K562 (cell line): ENCODE measurements around the gene PLK5. TPM values are rescaled to one million over a fixed set of nuclear protein-coding genes. Genes with fewer than 3 reads are reported as not detected.

Experiments
- CAMTA2 ChIP-seq: fragments of 250-450 bp; sonication (Bioruptor Pico); conservative IDR thresholded peaks from 2 replicates; pipeline ENCODE4 v1.5.1; 2022
- ERF ChIP-seq: fragments of 450-650 bp; formaldehyde crosslinking; IDR thresholded peaks from 2 replicates; pipeline ENCODE4 v1.4.0; 2020; ENCODE audit warnings: mild to moderate bottlenecking, mixed read lengths
- ESRRB ChIP-seq: fragments of 250-450 bp; sonication (Bioruptor Pico); IDR thresholded peaks from 2 replicates; pipeline ENCODE4 v1.5.0; 2020; ENCODE audit warnings: mild to moderate bottlenecking, moderate library complexity, borderline replicate concordance
- GATAD2A ChIP-seq: fragments of 450-650 bp; IDR thresholded peaks from 2 replicates; pipeline ENCODE4 v1.6.1; 2017
- GTF3C2 ChIP-seq: IDR thresholded peaks from 3 replicates; pipeline ENCODE4 v1.6.1; 2011; ENCODE audit warnings: borderline replicate concordance, mild to moderate bottlenecking, moderate library complexity; ENCODE audit not compliant: insufficient read length; ENCODE audit errors: extremely low read depth
- PHTF2 ChIP-seq: fragments of 250-450 bp; sonication (Bioruptor Pico); IDR thresholded peaks from 2 replicates; pipeline ENCODE4 v1.5.0; 2021; ENCODE audit warnings: mild to moderate bottlenecking
- REST ChIP-seq, 2 experiments: fragments of 450-650 bp; formaldehyde crosslinking in 1 of 2; IDR thresholded peaks; 2 replicates each; pipeline versions ENCODE4 v1.4.0 to v1.6.1; 2014 to 2020; ENCODE audit warnings: mild to moderate bottlenecking in 2 of 2, borderline replicate concordance in 1 of 2, low read depth in 1 of 2
- RFX1 ChIP-seq: fragments of 450-650 bp; IDR thresholded peaks from 2 replicates; pipeline ENCODE4 v1.6.1; 2016; ENCODE audit warnings: mild to moderate bottlenecking, moderate library complexity
- SIN3A ChIP-seq, 2 experiments: fragments of 150-350 bp in 1 of 2; IDR thresholded peaks; 2 replicates each; pipeline ENCODE4 v1.6.1; 2011 to 2016; ENCODE audit warnings: borderline replicate concordance in 2 of 2, low read depth in 2 of 2, low read length in 2 of 2, mild to moderate bottlenecking in 2 of 2, moderate library complexity in 2 of 2; ENCODE audit not compliant: control insufficient read depth in 1 of 2
- XRCC4 ChIP-seq: IDR thresholded peaks from one replicate; pipeline ENCODE4 v1.6.1; 2011; ENCODE audit not compliant: insufficient read depth, insufficient read length; ENCODE audit errors: extremely low read depth
- ZBTB49 ChIP-seq: sonication (generic); formaldehyde crosslinking; IDR thresholded peaks from 2 replicates; pipeline ENCODE4 v1.8.0; 2022; ENCODE audit warnings: missing genetic modification reagents, mild to moderate bottlenecking, borderline replicate concordance
- ZC3H4 ChIP-seq: sonication (generic); formaldehyde crosslinking; IDR thresholded peaks from 2 replicates; pipeline ENCODE4 v1.9.0; 2021; ENCODE audit warnings: missing genetic modification reagents, borderline replicate concordance
- ZNF146 ChIP-seq: IDR thresholded peaks from one replicate; pipeline ENCODE4 v1.6.1; 2018; ENCODE audit warnings: missing compliant biosample characterization; ENCODE audit not compliant: unreplicated experiment
- polyA plus RNA-seq, 8 experiments: library from polyadenylated mRNA; depleted of rRNA in 4 of 8; stranded (reverse) in 5 of 8; unstranded in 3 of 8; fragments of >200 nt; fragmentation: Nextera tagmentation in 2 of 8; fragmentation: Illumina TruSeq in 1 of 8; extraction: Ambion mirVana in 2 of 8; extraction: Trizol in 1 of 8; gene quantifications; 2 replicates each; pipeline versions ENCODE4 v1.2.1 to v1.2.3, GENCODE V29; 2011 to 2014; ENCODE audit warnings: inconsistent platforms in 1 of 8, missing spikeins in 1 of 8
- total RNA-seq, 7 experiments: library from RNA; depleted of rRNA in 6 of 7; stranded (reverse); fragments of >200 nt in 6 of 7; fragmentation: Illumina TruSeq in 2 of 7; extraction: Trizol in 2 of 7; gene quantifications; 2 replicates each; pipeline versions ENCODE4 v1.2.1 to v1.2.3, GENCODE V29; 2011 to 2021; ENCODE audit warnings: low replicate concordance in 1 of 7

PLK5 gene
- total and polyA plus RNA-seq, 9 of the 15 experiments (the other 6 are each of a cell fraction or from before 2014, with no cell fraction given) = 0.04 to 0.23 (median 0.11) TPM; not detected in 5

- TF ChIP-seq RFX1 (no peak), SIN3A (IDR thresholded peaks at IDR 0.05; ENCODE audit: borderline replicate concordance in 2 of 2, control insufficient read depth in 1 of 2, low read depth in 2 of 2, low read length in 2 of 2) (no peak; a peak in 1 of 4 replicates), XRCC4 (no peak), ERF (CRISPR knock-in tag) (no peak), CAMTA2 (no peak), GTF3C2 (peak; percentile 74), ZNF146 (CRISPR knock-in tag) (no peak), PHTF2 (CRISPR knock-in tag) (no peak), ESRRB (no peak), ZBTB49 (CRISPR knock-in tag) (0 out of 2 replicates have a peak, but pooled peaks have one; percentile 69), REST (IDR thresholded peaks at IDR 0.05; ENCODE audit: borderline replicate concordance) (peak; percentile 66), REST (CRISPR knock-in tag; IDR thresholded peaks at IDR 0.05; ENCODE audit: low read depth) (no peak), GATAD2A (no peak), ZC3H4 (CRISPR knock-in tag) (peak; percentile 41; the same call in 1 of the 2 replicates)
Measured at GRCh38 chr19:1513499-1514294, 10.2 kb upstream of the PLK5 start (continued).
